Keratinocyte (primary cell): ENCODE measurements around the gene C1orf232. TPM values are rescaled to one million over a fixed set of nuclear protein-coding genes. Genes with fewer than 3 reads are reported as not detected.

ENCODE experiments used
- DNase-seq: peaks from one replicate; pipeline ENCODE4 v3.0.0-alpha.2; 2011; ENCODE audit warnings: low read depth, missing footprints, low spot score
- FAIRE-seq: peaks from 2 replicates; lab custom pipeline; 2011; peaks lifted over from hg19 to GRCh38; lab: Jason Lieb, UNC
- H2AFZ ChIP-seq: 2 replicates; pipeline ENCODE4 v1.6.0; 2012; ENCODE audit warnings: low read length, control low read depth, inconsistent platforms; ENCODE audit not compliant: control insufficient read depth
- H3K27ac ChIP-seq: 2 replicates; pipeline ENCODE4 v1.5.1; 2011; ENCODE audit warnings: low read length; ENCODE audit not compliant: control insufficient read depth, insufficient read depth
- H3K27me3 ChIP-seq: 3 replicates; pipeline ENCODE4 v1.6.0; 2011; ENCODE audit warnings: low read length; ENCODE audit not compliant: control insufficient read depth, insufficient read depth; ENCODE audit errors: extremely low read depth
- H3K36me3 ChIP-seq, 2 experiments: 2 replicates in 1 of 2; 3 replicates in 1 of 2; pipeline ENCODE4 v1.5.1; 2011; ENCODE audit warnings: low read length in 2 of 2, mild to moderate bottlenecking in 1 of 2; ENCODE audit not compliant: control insufficient read depth in 2 of 2, insufficient read depth in 2 of 2; ENCODE audit errors: extremely low read depth in 1 of 2
- H3K4me1 ChIP-seq: 3 replicates; pipeline ENCODE4 v1.5.1; 2011; ENCODE audit warnings: low read length; ENCODE audit not compliant: control insufficient read depth, insufficient read depth; ENCODE audit errors: extremely low read depth
- H3K4me2 ChIP-seq: 3 replicates; pipeline ENCODE4 v1.6.0; 2011; ENCODE audit warnings: low read depth, low read length; ENCODE audit not compliant: control insufficient read depth, insufficient read depth; ENCODE audit errors: extremely low read depth
- H3K4me3 ChIP-seq, 3 experiments: fragments of 200-600 bp in 1 of 3; sonication (generic) in 1 of 3; 2 replicates in 2 of 3; 3 replicates in 1 of 3; pipeline ENCODE4 v1.5.1; 2011 to 2016; ENCODE audit warnings: low read length in 3 of 3, mild to moderate bottlenecking in 3 of 3, control low read depth in 2 of 3, inconsistent platforms in 1 of 3, low read depth in 1 of 3, mixed read lengths in 1 of 3, mixed run types in 1 of 3, moderate library complexity in 1 of 3; ENCODE audit not compliant: control insufficient read depth in 2 of 3, insufficient read depth in 2 of 3; ENCODE audit errors: extremely low read depth in 1 of 3
- H3K79me2 ChIP-seq: 2 replicates; pipeline ENCODE4 v1.6.0; 2012; ENCODE audit warnings: low read length; ENCODE audit not compliant: control insufficient read depth, insufficient read depth
- H3K9ac ChIP-seq: 3 replicates; pipeline ENCODE4 v1.6.0; 2011; ENCODE audit warnings: low read length; ENCODE audit not compliant: control insufficient read depth, insufficient read depth; ENCODE audit errors: extremely low read depth
- H3K9me1 ChIP-seq: 3 replicates; pipeline ENCODE4 v1.6.0; 2011; ENCODE audit warnings: low read length; ENCODE audit not compliant: control insufficient read depth, insufficient read depth; ENCODE audit errors: extremely low read depth
- H3K9me3 ChIP-seq: 2 replicates; pipeline ENCODE4 v1.5.1; 2012; ENCODE audit warnings: low read depth, low read length; ENCODE audit not compliant: control insufficient read depth
- H4K20me1 ChIP-seq: 3 replicates; pipeline ENCODE4 v1.6.0; 2011; ENCODE audit warnings: low read length; ENCODE audit not compliant: control insufficient read depth, insufficient read depth; ENCODE audit errors: extremely low read depth
- EZH2 ChIP-seq: IDR thresholded peaks from one replicate; pipeline ENCODE4 v1.6.1; 2012; ENCODE audit warnings: inconsistent platforms, mild to moderate bottlenecking, low read length, moderate library complexity
- dilution Hi-C: fragments of 300-500 bp; cut with MboI; formaldehyde crosslinking; loops from one replicate; pipeline ENCODE4 v1.7.0; 2020; ENCODE audit warnings: low sequenced_read_pairs; ENCODE audit not compliant: extremely low pct_ligation_motif_present
- polyA plus RNA-seq, 5 experiments: library from polyadenylated mRNA; depleted of rRNA in 3 of 5; stranded (reverse) in 3 of 5; stranded (forward) in 1 of 5; unstranded in 1 of 5; fragments of >200 nt; gene quantifications; 1 replicate in 1 of 5; 2 replicates in 3 of 5; 3 replicates in 1 of 5; pipeline versions ENCODE4 v1.2.1 to v1.2.3, GENCODE V29; 2011 to 2012; ENCODE audit warnings: missing spikeins in 2 of 5, low read depth in 1 of 5, low replicate concordance in 1 of 5
- TF ChIP-seq, protein P1 (sequence below), 3 experiments: IDR thresholded peaks in 1 of 3; conservative IDR thresholded peaks in 1 of 3; optimal IDR thresholded peaks in 1 of 3; 2 replicates in 2 of 3; 3 replicates in 1 of 3; pipeline versions ENCODE3 to v1.5.1; 2011; ENCODE audit warnings: low read length in 3 of 3, mild to moderate bottlenecking in 3 of 3, moderate library complexity in 2 of 3, control low read depth in 1 of 3, inconsistent platforms in 1 of 3; ENCODE audit not compliant: insufficient read depth in 2 of 3; ENCODE audit errors: extremely low read depth in 1 of 3

Gene C1orf232
- polyA plus RNA-seq, 1 donor (not counting 4 experiments of a cell fraction or from before 2014, with no cell fraction given), result not detected

DNA sequence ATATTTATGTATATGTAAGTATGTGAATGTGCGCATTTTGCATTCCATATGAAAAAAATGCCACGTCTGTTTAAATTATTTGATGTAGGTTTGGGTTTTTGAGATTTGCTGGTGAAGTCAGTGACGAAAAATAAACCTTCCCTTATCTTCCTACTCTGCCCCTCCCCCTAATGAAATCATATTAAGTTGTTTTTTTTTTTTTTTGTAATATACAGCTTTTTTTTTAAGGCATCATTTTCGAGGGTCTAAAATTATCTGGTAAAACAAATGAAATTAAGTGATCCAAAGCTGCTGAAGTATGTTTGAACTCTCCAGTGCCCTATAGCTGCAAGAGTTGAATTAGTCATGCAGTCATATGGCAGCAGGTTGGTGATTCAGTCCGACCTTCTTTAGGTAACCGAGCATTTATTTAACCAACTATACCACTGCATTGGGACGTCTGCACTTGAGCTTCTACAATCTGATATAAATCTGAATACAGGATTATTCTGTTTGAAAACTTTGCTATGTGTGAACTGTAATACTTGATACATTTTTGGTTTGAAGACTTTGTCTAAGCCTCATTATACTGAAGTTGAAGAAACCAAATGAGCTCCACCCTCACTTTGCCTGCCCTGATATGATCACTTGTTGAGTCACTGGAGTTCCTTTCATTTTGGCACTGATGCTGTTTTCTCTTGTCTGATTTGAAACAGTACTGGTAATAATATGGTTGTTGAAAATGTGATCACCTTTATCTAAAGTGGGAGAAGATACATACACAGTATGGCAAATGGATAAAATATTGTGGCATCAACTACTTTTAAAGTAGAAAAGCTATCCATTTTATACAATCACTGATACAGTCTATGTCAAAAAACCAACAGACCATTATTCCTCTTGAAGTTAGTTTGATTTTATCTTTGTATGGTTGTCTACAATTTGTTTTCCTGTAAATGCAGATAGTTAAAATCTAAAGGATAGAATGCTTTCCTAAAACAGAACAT lies 45.5 kb downstream of the C1orf232 start:
- Histone ChIP-seq H2AFZ (peak overlapping the region; percentile 5), H3K9me1 (no peaks in the 10 kb centered on the region), H3K36me3 (no peaks in the 10 kb centered on the region), H3K79me2 (no peaks in the 10 kb centered on the region), H4K20me1 (no peaks in the 10 kb centered on the region), H3K27ac (peak overlapping the region; percentile 71), H3K4me3 (peak overlapping the region in 2 of 3 experiments; percentile 11 to 50), H3K4me1 (peaks cover 36% of the 10 kb centered on the region), H3K9ac (no peak overlapping the region), H3K27me3 (no peaks in the 10 kb centered on the region), H3K4me2 (peak overlapping the region; percentile 58), H3K9me3 (no peaks in the 10 kb centered on the region)
- DNase-seq, result no peak
- dilution Hi-C loops, result no loop called here
- FAIRE-seq, result peak; percentile 95
- TF ChIP-seq, protein P1, sequence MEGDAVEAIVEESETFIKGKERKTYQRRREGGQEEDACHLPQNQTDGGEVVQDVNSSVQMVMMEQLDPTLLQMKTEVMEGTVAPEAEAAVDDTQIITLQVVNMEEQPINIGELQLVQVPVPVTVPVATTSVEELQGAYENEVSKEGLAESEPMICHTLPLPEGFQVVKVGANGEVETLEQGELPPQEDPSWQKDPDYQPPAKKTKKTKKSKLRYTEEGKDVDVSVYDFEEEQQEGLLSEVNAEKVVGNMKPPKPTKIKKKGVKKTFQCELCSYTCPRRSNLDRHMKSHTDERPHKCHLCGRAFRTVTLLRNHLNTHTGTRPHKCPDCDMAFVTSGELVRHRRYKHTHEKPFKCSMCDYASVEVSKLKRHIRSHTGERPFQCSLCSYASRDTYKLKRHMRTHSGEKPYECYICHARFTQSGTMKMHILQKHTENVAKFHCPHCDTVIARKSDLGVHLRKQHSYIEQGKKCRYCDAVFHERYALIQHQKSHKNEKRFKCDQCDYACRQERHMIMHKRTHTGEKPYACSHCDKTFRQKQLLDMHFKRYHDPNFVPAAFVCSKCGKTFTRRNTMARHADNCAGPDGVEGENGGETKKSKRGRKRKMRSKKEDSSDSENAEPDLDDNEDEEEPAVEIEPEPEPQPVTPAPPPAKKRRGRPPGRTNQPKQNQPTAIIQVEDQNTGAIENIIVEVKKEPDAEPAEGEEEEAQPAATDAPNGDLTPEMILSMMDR (optimal IDR thresholded peaks at IDR 0.05 in 1 of 3, IDR thresholded peaks at IDR 0.05 in 1 of 3, conservative IDR thresholded peaks at IDR 0.05 in 1 of 3; ENCODE audit: extremely low read depth in 1 of 3, insufficient read depth in 2 of 3, low read length in 3 of 3), result no peak
- no peak for TF ChIP-seq EZH2

DNA sequence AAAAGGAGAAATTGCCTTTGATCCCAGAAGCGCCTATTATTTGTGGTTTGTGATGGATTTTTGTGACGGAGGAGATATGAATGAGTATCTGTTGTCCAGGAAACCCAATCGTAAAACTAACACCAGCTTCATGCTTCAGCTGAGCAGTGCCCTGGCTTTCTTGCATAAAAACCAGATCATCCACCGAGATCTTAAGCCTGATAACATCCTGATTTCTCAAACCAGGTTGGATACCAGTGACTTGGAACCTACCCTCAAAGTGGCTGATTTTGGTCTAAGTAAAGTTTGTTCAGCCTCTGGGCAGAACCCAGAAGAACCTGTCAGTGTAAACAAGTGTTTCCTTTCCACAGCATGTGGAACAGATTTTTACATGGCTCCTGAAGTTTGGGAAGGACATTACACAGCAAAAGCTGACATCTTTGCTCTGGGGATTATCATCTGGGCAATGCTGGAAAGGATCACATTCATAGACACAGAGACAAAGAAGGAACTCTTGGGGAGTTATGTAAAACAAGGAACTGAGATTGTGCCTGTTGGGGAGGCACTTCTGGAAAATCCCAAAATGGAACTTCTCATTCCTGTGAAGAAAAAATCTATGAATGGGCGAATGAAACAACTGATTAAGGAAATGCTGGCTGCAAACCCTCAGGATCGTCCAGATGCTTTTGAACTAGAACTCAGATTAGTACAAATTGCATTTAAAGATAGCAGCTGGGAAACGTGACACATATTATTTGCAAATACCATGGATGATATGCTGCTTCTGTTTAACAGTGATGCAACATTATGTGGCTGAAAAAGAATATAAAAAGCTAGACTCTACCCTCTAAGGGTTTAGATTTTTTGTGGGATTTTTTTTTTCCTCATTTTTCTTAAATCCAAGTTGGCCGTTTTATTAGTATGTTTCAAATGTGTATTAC lies 46.6 kb downstream of the C1orf232 start:
- Histone ChIP-seq H3K9me3 (no peaks in the 10 kb centered on the region), H3K9ac (no peak overlapping the region), H3K79me2 (no peaks in the 10 kb centered on the region), H3K4me3 (no peak overlapping the region), H3K27ac (peak overlapping the region; percentile 71), H3K4me2 (no peak overlapping the region), H2AFZ (no peak overlapping the region), H4K20me1 (no peaks in the 10 kb centered on the region), H3K4me1 (peaks cover 25% of the 10 kb centered on the region), H3K9me1 (no peaks in the 10 kb centered on the region), H3K36me3 (no peaks in the 10 kb centered on the region), H3K27me3 (no peaks in the 10 kb centered on the region)
- FAIRE-seq (peak; percentile 26), DNase-seq (no peak)
- dilution Hi-C loops, result no loop called here
- no peak for TF ChIP-seq EZH2
- TF ChIP-seq, protein P1 (optimal IDR thresholded peaks at IDR 0.05 in 1 of 3, IDR thresholded peaks at IDR 0.05 in 1 of 3, conservative IDR thresholded peaks at IDR 0.05 in 1 of 3; ENCODE audit: extremely low read depth in 1 of 3, insufficient read depth in 2 of 3, low read length in 3 of 3), result no peak
